K562 (cell line): ENCODE data around the gene POLR1C. TPM values are rescaled to one million over a fixed set of nuclear protein-coding genes. Genes with fewer than 3 reads are reported as not detected.

ENCODE experiments used
- ASH1L ChIP-seq: fragments of 450-650 bp; IDR thresholded peaks from 2 replicates; pipeline ENCODE4 v1.6.1; 2018; ENCODE audit warnings: borderline replicate concordance, mild to moderate bottlenecking, low read depth; ENCODE audit not compliant: partially characterized antibody
- CREB5 ChIP-seq: fragments of 250-450 bp; sonication (Bioruptor Pico); IDR thresholded peaks from 2 replicates; pipeline ENCODE4 v1.5.0; 2020; ENCODE audit warnings: mild to moderate bottlenecking
- DEAF1 ChIP-seq: fragments of 450-650 bp; formaldehyde crosslinking; IDR thresholded peaks from 2 replicates; pipeline ENCODE4 v1.4.0; 2020; ENCODE audit warnings: mild to moderate bottlenecking, moderate library complexity
- EP300 ChIP-seq: IDR thresholded peaks from 2 replicates; pipeline ENCODE4 v1.6.1; 2012; ENCODE audit warnings: low read length, improper control_type of control experiment
- FOXK1 ChIP-seq: sonication (generic); formaldehyde crosslinking; IDR thresholded peaks from 2 replicates; pipeline ENCODE4 v1.8.0; 2022; ENCODE audit warnings: missing genetic modification reagents, mild to moderate bottlenecking, borderline replicate concordance
- HDAC1 ChIP-seq, 2 experiments: fragments of 450-650 bp; IDR thresholded peaks; 2 replicates each; pipeline ENCODE4 v1.6.1; 2016 to 2017; ENCODE audit warnings: inconsistent platforms in 1 of 2, mild to moderate bottlenecking in 1 of 2, moderate library complexity in 1 of 2
- L3MBTL2 ChIP-seq: fragments of 450-650 bp; IDR thresholded peaks from 2 replicates; pipeline ENCODE4 v1.6.1; 2016; ENCODE audit warnings: mild to moderate bottlenecking, moderate library complexity
- MTA3 ChIP-seq: fragments of 450-650 bp; formaldehyde crosslinking; IDR thresholded peaks from 2 replicates; pipeline ENCODE4 v1.6.1; 2017; ENCODE audit warnings: mild to moderate bottlenecking, borderline replicate concordance
- RAD51 ChIP-seq: fragments of 450-650 bp; IDR thresholded peaks from 2 replicates; pipeline ENCODE4 v1.7.1; 2016; ENCODE audit warnings: low read depth, mild to moderate bottlenecking, borderline replicate concordance
- SIRT6 ChIP-seq: IDR thresholded peaks from one replicate; pipeline ENCODE4 v1.6.1; 2012; ENCODE audit warnings: low read depth, mild to moderate bottlenecking, control low read depth, inconsistent platforms, low read length, moderate library complexity
- SMAD4 ChIP-seq: fragments of 250-450 bp; sonication (Bioruptor Pico); conservative IDR thresholded peaks from 2 replicates; pipeline ENCODE4 v1.8.0; 2021; ENCODE audit warnings: inconsistent platforms, mild to moderate bottlenecking, moderate library complexity
- SP1 ChIP-seq: sonication (generic); formaldehyde crosslinking; IDR thresholded peaks from 2 replicates; pipeline ENCODE4 v1.8.1; 2022; ENCODE audit warnings: mild to moderate bottlenecking, missing genetic modification reagents
- SP2 ChIP-seq: IDR thresholded peaks from 2 replicates; pipeline ENCODE4 v1.6.1; 2011; ENCODE audit warnings: mild to moderate bottlenecking, low read depth, low read length, moderate library complexity; ENCODE audit not compliant: poor library complexity, severe bottlenecking; ENCODE audit errors: extremely low read depth
- SREBF1 ChIP-seq: fragments of 150-350 bp; IDR thresholded peaks from 2 replicates; pipeline ENCODE4 v1.6.1; 2014; ENCODE audit warnings: antibody characterized with exemption, low read depth, low read length, borderline replicate concordance
- SRSF7 ChIP-seq: fragments of 200-400 bp; formaldehyde crosslinking; optimal IDR thresholded peaks from 2 replicates; pipeline ENCODE3; 2017; ENCODE audit warnings: mild to moderate bottlenecking, low read depth, low read length
- STAG1 ChIP-seq: sonication (generic); formaldehyde crosslinking; IDR thresholded peaks from 2 replicates; pipeline ENCODE4 v1.5.0; 2020; ENCODE audit warnings: missing genetic modification reagents, borderline replicate concordance
- TAF9B ChIP-seq: fragments of 450-650 bp; IDR thresholded peaks from 2 replicates; pipeline ENCODE4 v1.6.1; 2018; ENCODE audit warnings: mild to moderate bottlenecking; ENCODE audit not compliant: partially characterized antibody
- TBP ChIP-seq: optimal IDR thresholded peaks from 2 replicates; pipeline ENCODE3; 2011; ENCODE audit warnings: low read depth, low read length, improper control_type of control experiment
- THRAP3 ChIP-seq: fragments of 450-650 bp; IDR thresholded peaks from 2 replicates; pipeline ENCODE4 v1.6.1; 2016; ENCODE audit warnings: mild to moderate bottlenecking, inconsistent platforms, borderline replicate concordance
- ZBTB33 ChIP-seq: sonication (generic); formaldehyde crosslinking; IDR thresholded peaks from 2 replicates; pipeline ENCODE4 v1.8.1; 2023; ENCODE audit warnings: mild to moderate bottlenecking, missing genetic modification reagents
- ZNF175 ChIP-seq: fragments of 200-800 bp; sonication (Bioruptor generic); IDR thresholded peaks from 2 replicates; pipeline ENCODE4 v1.6.1; 2016; ENCODE audit warnings: low read depth, mild to moderate bottlenecking, missing genetic modification characterization, missing compliant biosample characterization
- ZNF3 ChIP-seq: fragments of 250-450 bp; sonication (Bioruptor Pico); IDR thresholded peaks from 2 replicates; pipeline ENCODE4 v1.5.0; 2021; ENCODE audit warnings: mild to moderate bottlenecking, moderate library complexity
- ZNF384 ChIP-seq: IDR thresholded peaks from 2 replicates; pipeline ENCODE4 v1.6.1; 2012; ENCODE audit warnings: low read depth, low read length, improper control_type of control experiment
- polyA plus RNA-seq, 8 experiments: library from polyadenylated mRNA; depleted of rRNA in 4 of 8; stranded (reverse) in 5 of 8; unstranded in 3 of 8; fragments of >200 nt; fragmentation: Nextera tagmentation in 2 of 8; fragmentation: Illumina TruSeq in 1 of 8; extraction: Ambion mirVana in 2 of 8; extraction: Trizol in 1 of 8; gene quantifications; 2 replicates each; pipeline versions ENCODE4 v1.2.1 to v1.2.3, GENCODE V29; 2011 to 2014; ENCODE audit warnings: inconsistent platforms in 1 of 8, missing spikeins in 1 of 8
- total RNA-seq, 7 experiments: library from RNA; depleted of rRNA in 6 of 7; stranded (reverse); fragments of >200 nt in 6 of 7; fragmentation: Illumina TruSeq in 2 of 7; extraction: Trizol in 2 of 7; gene quantifications; 2 replicates each; pipeline versions ENCODE4 v1.2.1 to v1.2.3, GENCODE V29; 2011 to 2021; ENCODE audit warnings: low replicate concordance in 1 of 7

POLR1C gene
- total and polyA plus RNA-seq, 9 of the 15 experiments (the other 6 are each of a cell fraction or from before 2014, with no cell fraction given) = 83.5 to 429 (median 120) TPM

GRCh38 chr6:43506667-43507471 is 10.0 kb upstream of the POLR1C start (continued):
- 0 out of 2 replicates have a peak, but pooled peaks have one; percentile 59 for TF ChIP-seq SP1 (CRISPR knock-in tag)
- no peak for TF ChIP-seq SRSF7
- no peak for TF ChIP-seq ZBTB33 (CRISPR knock-in tag)
- peak; percentile 26; the same call in 1 of the 2 replicates for TF ChIP-seq ZNF384
- TF ChIP-seq SP2 = no peak
- TF ChIP-seq SREBF1 = no peak
- no peak for TF ChIP-seq ZNF175
- 0 out of 2 replicates have a peak, but pooled peaks have one; percentile 48 for TF ChIP-seq MTA3
- no peak for TF ChIP-seq SMAD4 (CRISPR knock-in tag)
- no peak for TF ChIP-seq CREB5 (CRISPR knock-in tag)
- peak; percentile 82 for TF ChIP-seq STAG1 (CRISPR knock-in tag)
- TF ChIP-seq TBP = no peak
- no peak for TF ChIP-seq RAD51
- no peak for TF ChIP-seq HDAC1 (IDR thresholded peaks at IDR 0.05)
- no peak for TF ChIP-seq THRAP3
- no peak for TF ChIP-seq ASH1L
- peak; percentile 35; the same call in 1 of the 2 replicates for TF ChIP-seq L3MBTL2
- TF ChIP-seq ZNF3 (CRISPR knock-in tag) = no peak
- no peak for TF ChIP-seq FOXK1 (CRISPR knock-in tag)
- TF ChIP-seq SIRT6 = no peak
- peak; percentile 83 for TF ChIP-seq DEAF1 (CRISPR knock-in tag)
- no peak for TF ChIP-seq EP300
- no peak for TF ChIP-seq TAF9B
